H1 (cell line): Measurements from ENCODE around the gene PCDHGA8. TPM values are rescaled to one million over a fixed set of nuclear protein-coding genes. Genes with fewer than 3 reads are reported as not detected.

Experiments used
- CHD7 ChIP-seq: fragments of 300-600 bp; sonication (generic); IDR thresholded peaks from 2 replicates; pipeline ENCODE4 v1.7.1; 2012; ENCODE audit warnings: low read length, moderate library complexity, mild to moderate bottlenecking, inconsistent platforms; ENCODE audit not compliant: insufficient replicate concordance
- EP300 ChIP-seq, 2 experiments: IDR thresholded peaks; 1 replicate in 1 of 2; 2 replicates in 1 of 2; pipeline ENCODE4 v1.6.1; 2011 to 2012; ENCODE audit warnings: low read depth in 2 of 2, low read length in 2 of 2, mild to moderate bottlenecking in 2 of 2, borderline replicate concordance in 1 of 2, inconsistent platforms in 1 of 2, moderate library complexity in 1 of 2
- HDAC2 ChIP-seq, 2 experiments: fragments of 300-600 bp in 1 of 2; sonication (generic) in 1 of 2; IDR thresholded peaks; 2 replicates each; pipeline ENCODE4 v1.6.1; 2011 to 2012; ENCODE audit warnings: low read depth in 2 of 2, low read length in 2 of 2, mild to moderate bottlenecking in 2 of 2, moderate library complexity in 2 of 2, borderline replicate concordance in 1 of 2, inconsistent platforms in 1 of 2
- MAX ChIP-seq: IDR thresholded peaks from 2 replicates; pipeline ENCODE4 v1.6.1; 2012; ENCODE audit warnings: inconsistent platforms
- PHF8 ChIP-seq: fragments of 200-600 bp; sonication (generic); conservative IDR thresholded peaks from 2 replicates; pipeline ENCODE4 v1.7.1; 2012; ENCODE audit warnings: low read depth, mild to moderate bottlenecking, inconsistent platforms, low read length, moderate library complexity
- RNF2 ChIP-seq: fragments of 200-900, 300-1000 bp; sonication (generic); IDR thresholded peaks from 2 replicates; pipeline ENCODE4 v1.7.1; 2016; ENCODE audit warnings: borderline replicate concordance, low read depth, mild to moderate bottlenecking, antibody characterized with exemption, low read length; ENCODE audit not compliant: poor library complexity, severe bottlenecking; ENCODE audit errors: missing control alignments
- SIRT6 ChIP-seq: IDR thresholded peaks from one replicate; pipeline ENCODE4 v1.7.1; 2012; ENCODE audit warnings: low read length, inconsistent platforms
- SIX5 ChIP-seq: IDR thresholded peaks from 2 replicates; pipeline ENCODE4 v1.6.1; 2011; ENCODE audit warnings: mild to moderate bottlenecking, low read depth, low read length
- TAF7 ChIP-seq: optimal IDR thresholded peaks from 2 replicates; pipeline ENCODE3; 2011; ENCODE audit warnings: low read depth, mild to moderate bottlenecking, inconsistent platforms, low read length, moderate library complexity, borderline replicate concordance
- YY1 ChIP-seq: IDR thresholded peaks from 2 replicates; pipeline ENCODE4 v1.6.1; 2011; ENCODE audit warnings: low read depth, mild to moderate bottlenecking, low read length
- polyA plus RNA-seq, 7 experiments: library from polyadenylated mRNA; depleted of rRNA in 3 of 7; stranded (reverse) in 5 of 7; unstranded in 2 of 7; fragments of >200 nt in 5 of 7; fragments of 200-250 nt in 2 of 7; gene quantifications; 1 replicate in 5 of 7; 2 replicates in 1 of 7; 4 replicates in 1 of 7; pipeline versions ENCODE4 v1.2.1 to v1.2.3, GENCODE V29; 2011 to 2013; ENCODE audit warnings: missing spikeins in 2 of 7, mixed read lengths in 2 of 7
- total RNA-seq: library from RNA; stranded (reverse); fragmentation: NEBNext Ultra II Directional; extraction: Animal tissue kit (Norgen Biotek cat#: 25700); gene quantifications from 2 replicates; pipeline ENCODE4 v1.2.1, GENCODE V29; 2021

The PCDHGA8 gene
- total and polyA plus RNA-seq, 2 of the 8 experiments (the other 6 are each of a cell fraction or from before 2014, with no cell fraction given): 0.79 to 1.4 TPM

DNA sequence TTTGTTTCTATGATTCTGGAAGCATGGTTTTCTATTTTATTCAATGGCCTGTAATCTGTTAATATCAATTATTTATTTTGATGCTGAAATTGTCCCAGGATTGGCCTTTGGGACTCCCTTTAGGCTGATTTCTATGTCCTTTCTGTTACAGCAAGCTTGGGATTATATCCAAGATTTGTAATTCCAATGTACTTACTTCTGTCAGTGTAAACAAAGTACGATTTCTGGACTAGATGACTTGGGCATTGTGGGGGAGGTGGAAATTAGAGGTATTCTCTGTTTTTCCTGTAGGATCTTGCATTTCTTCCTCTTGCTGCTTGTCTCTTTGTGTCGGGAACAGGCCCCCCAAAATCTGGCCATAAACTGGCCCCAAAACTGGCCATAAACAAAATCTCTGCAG is 41.6 kb downstream of the PCDHGA8 start (continued):
- TF ChIP-seq CHD7 (no peak), TAF7 (no peak), PHF8 (no peak), MAX (no peak), EP300 (IDR thresholded peaks at IDR 0.05; ENCODE audit: borderline replicate concordance in 1 of 2, low read depth in 2 of 2, low read length in 2 of 2) (no peak), SIRT6 (no peak), YY1 (no peak), SIX5 (no peak), RNF2 (no peak), HDAC2 (IDR thresholded peaks at IDR 0.05; ENCODE audit: borderline replicate concordance in 1 of 2, low read depth in 2 of 2, low read length in 2 of 2) (no peak)
